ENCODE measurements around the gene NCKAP5. TPM values are rescaled to one million over a fixed set of nuclear protein-coding genes. Genes with fewer than 3 reads are reported as not detected.

The NCKAP5 gene
- total RNA-seq, 1 donor from 2014 or later, result 7.7 TPM

GRCh38 chr2:133292259-133292658, 276.0 kb downstream of the NCKAP5 start:
- Mint-ChIP-seq H3K4me3 (no peak overlapping the region), H3K9me3 (peaks cover 7% of the 10 kb centered on the region), H3K27me3 (no peaks in the 10 kb centered on the region), H3K27ac (no peak overlapping the region), H3K36me3 (no peaks in the 10 kb centered on the region), H3K4me1 (ENCODE audit: unreplicated experiment) (no peaks in the 10 kb centered on the region)
- DNase-seq (ENCODE audit: extremely low spot score, unreplicated experiment), result no peak
- no peak for TF ChIP-seq CTCF (conservative IDR thresholded peaks at IDR 0.05)

GRCh38 chr2:133287709-133288108, 280.6 kb downstream of the NCKAP5 start:
- Mint-ChIP-seq H3K4me3 (no peak overlapping the region), H3K36me3 (peaks cover 6% of the 10 kb centered on the region), H3K27ac (no peak overlapping the region), H3K9me3 (no peaks in the 10 kb centered on the region), H3K4me1 (ENCODE audit: unreplicated experiment) (peaks cover 7% of the 10 kb centered on the region), H3K27me3 (no peaks in the 10 kb centered on the region)
- no peak for TF ChIP-seq CTCF (conservative IDR thresholded peaks at IDR 0.05)
- DNase-seq (ENCODE audit: extremely low spot score, unreplicated experiment), result no peak

- peaks cover 7% of the 10 kb centered on the region for H3K4me1 Mint-ChIP-seq (ENCODE audit: unreplicated experiment)
- H3K27me3 Mint-ChIP-seq, result no peaks in the 10 kb centered on the region
- no peaks in the 10 kb centered on the region for H3K9me3 Mint-ChIP-seq
- no peak overlapping the region for H3K4me3 Mint-ChIP-seq
- peak; percentile 56 for TF ChIP-seq CTCF (conservative IDR thresholded peaks at IDR 0.05)
- H3K36me3 Mint-ChIP-seq, result peaks cover 6% of the 10 kb centered on the region
- DNase-seq (ENCODE audit: extremely low spot score, unreplicated experiment), result no peak
- H3K27ac Mint-ChIP-seq, result no peak overlapping the region
Observed at GRCh38 chr2:133286326-133286922, 281.8 kb downstream of the NCKAP5 start.

GRCh38 chr2:133273031-133273430, 295.2 kb downstream of the NCKAP5 start:
- no peak overlapping the region for H3K27ac Mint-ChIP-seq
- TF ChIP-seq CTCF (conservative IDR thresholded peaks at IDR 0.05), result no peak
- H3K4me3 Mint-ChIP-seq, result no peak overlapping the region
- no peaks in the 10 kb centered on the region for H3K9me3 Mint-ChIP-seq
- H3K36me3 Mint-ChIP-seq, result no peaks in the 10 kb centered on the region
- no peak for DNase-seq (ENCODE audit: extremely low spot score, unreplicated experiment)
- H3K27me3 Mint-ChIP-seq, result peaks cover 13% of the 10 kb centered on the region
- H3K4me1 Mint-ChIP-seq (ENCODE audit: unreplicated experiment), result no peaks in the 10 kb centered on the region

- no peak overlapping the region for H3K4me3 Mint-ChIP-seq
- no peak for DNase-seq (ENCODE audit: extremely low spot score, unreplicated experiment)
Observed at GRCh38 chr2:133271105-133271504, 297.2 kb downstream of the NCKAP5 start.

More at GRCh38 chr2:133271105-133271504, 297.2 kb downstream of the NCKAP5 start:
- peaks cover 23% of the 10 kb centered on the region for H3K27me3 Mint-ChIP-seq
- peaks cover 4% of the 10 kb centered on the region for H3K4me1 Mint-ChIP-seq (ENCODE audit: unreplicated experiment)
- no peak for TF ChIP-seq CTCF (conservative IDR thresholded peaks at IDR 0.05)
- H3K27ac Mint-ChIP-seq, result no peak overlapping the region
- H3K9me3 Mint-ChIP-seq, result no peaks in the 10 kb centered on the region
- H3K36me3 Mint-ChIP-seq, result no peaks in the 10 kb centered on the region
